Right lobe of liver (tissue), 4 donors: Measurements from ENCODE around the gene PITPNM3.

ENCODE experiments used
- POLR2A ChIP-seq: fragments of 450-650 bp; IDR thresholded peaks from one replicate; pipeline ENCODE4 v1.6.1; 2017; ENCODE audit warnings: antibody characterized with exemption, mild to moderate bottlenecking
- TF ChIP-seq, protein P1 (sequence below), 4 donors: fragments of 200-600 bp in 3 of 4; fragments of 450-650 bp in 1 of 4; IDR thresholded peaks; one replicate each; pipeline versions ENCODE4 v1.5.1 to v1.8.0; 2016 to 2022; ENCODE audit warnings: antibody characterized with exemption in 4 of 4, mild to moderate bottlenecking in 2 of 4
- donor health status: DM: no; HTN: no; CAD: no.
- donor health status: DM: no; HTN: no; CAD: no.
- donor health status: DM: no; HTN: yes; CAD: no.

GRCh38 chr17:6470146-6470718 is 86.1 kb downstream of the PITPNM3 start:
- no peak for TF ChIP-seq POLR2A
- TF ChIP-seq, protein P1, sequence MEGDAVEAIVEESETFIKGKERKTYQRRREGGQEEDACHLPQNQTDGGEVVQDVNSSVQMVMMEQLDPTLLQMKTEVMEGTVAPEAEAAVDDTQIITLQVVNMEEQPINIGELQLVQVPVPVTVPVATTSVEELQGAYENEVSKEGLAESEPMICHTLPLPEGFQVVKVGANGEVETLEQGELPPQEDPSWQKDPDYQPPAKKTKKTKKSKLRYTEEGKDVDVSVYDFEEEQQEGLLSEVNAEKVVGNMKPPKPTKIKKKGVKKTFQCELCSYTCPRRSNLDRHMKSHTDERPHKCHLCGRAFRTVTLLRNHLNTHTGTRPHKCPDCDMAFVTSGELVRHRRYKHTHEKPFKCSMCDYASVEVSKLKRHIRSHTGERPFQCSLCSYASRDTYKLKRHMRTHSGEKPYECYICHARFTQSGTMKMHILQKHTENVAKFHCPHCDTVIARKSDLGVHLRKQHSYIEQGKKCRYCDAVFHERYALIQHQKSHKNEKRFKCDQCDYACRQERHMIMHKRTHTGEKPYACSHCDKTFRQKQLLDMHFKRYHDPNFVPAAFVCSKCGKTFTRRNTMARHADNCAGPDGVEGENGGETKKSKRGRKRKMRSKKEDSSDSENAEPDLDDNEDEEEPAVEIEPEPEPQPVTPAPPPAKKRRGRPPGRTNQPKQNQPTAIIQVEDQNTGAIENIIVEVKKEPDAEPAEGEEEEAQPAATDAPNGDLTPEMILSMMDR (IDR thresholded peaks at IDR 0.05), result no peak
